ENCODE results near the gene MITF.

DNA sequence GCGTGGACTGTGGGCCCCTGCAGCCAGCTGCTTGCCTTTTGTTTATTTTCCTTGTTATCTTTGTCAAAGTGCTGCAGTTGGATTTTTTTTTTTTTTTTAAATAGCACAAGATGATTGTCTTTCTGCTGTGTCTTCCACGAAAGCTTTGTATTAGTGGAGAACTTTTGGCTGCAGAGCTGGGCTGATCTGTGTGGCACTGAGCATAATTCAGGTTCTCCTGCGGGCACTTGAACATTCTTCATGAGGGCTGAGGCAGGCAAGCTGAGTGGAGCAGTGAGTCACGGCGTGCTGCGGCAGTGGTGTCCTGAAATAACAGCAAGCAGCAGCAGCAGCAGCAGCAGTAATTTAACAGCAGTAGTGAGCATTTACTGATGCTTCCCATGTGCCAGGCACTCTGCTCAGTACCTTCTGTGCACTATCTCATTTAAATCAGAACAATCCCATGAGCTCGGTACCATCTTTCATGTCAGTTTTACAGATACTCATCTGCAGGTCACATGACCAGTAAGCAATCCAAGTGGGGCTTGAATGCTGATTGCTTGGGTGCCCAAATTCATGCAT is 45.8 kb downstream of the MITF start:
- TF ChIP-seq, protein P1, sequence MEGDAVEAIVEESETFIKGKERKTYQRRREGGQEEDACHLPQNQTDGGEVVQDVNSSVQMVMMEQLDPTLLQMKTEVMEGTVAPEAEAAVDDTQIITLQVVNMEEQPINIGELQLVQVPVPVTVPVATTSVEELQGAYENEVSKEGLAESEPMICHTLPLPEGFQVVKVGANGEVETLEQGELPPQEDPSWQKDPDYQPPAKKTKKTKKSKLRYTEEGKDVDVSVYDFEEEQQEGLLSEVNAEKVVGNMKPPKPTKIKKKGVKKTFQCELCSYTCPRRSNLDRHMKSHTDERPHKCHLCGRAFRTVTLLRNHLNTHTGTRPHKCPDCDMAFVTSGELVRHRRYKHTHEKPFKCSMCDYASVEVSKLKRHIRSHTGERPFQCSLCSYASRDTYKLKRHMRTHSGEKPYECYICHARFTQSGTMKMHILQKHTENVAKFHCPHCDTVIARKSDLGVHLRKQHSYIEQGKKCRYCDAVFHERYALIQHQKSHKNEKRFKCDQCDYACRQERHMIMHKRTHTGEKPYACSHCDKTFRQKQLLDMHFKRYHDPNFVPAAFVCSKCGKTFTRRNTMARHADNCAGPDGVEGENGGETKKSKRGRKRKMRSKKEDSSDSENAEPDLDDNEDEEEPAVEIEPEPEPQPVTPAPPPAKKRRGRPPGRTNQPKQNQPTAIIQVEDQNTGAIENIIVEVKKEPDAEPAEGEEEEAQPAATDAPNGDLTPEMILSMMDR (IDR thresholded peaks at IDR 0.05) = no peak
- TF ChIP-seq POLR2AphosphoS5 (IDR thresholded peaks at IDR 0.05) (no peak), POLR2A (IDR thresholded peaks at IDR 0.05) (no peak)
